GM18517 (cell line): ENCODE measurements around the gene KIAA0319L.
"Not testable (repeated sequence)": the region's sequence is repeated elsewhere in the genome, so short reads cannot be mapped to it uniquely, and the experiment has no call there.

ENCODE experiments used
- ATAC-seq: cut with Tn5 transposase; IDR thresholded peaks from one replicate; pipeline ENCODE4 v1.9.1; 2021; ENCODE audit warnings: mild to moderate bottlenecking, moderate library complexity; ENCODE audit not compliant: unreplicated experiment

Gene KIAA0319L

DNA sequence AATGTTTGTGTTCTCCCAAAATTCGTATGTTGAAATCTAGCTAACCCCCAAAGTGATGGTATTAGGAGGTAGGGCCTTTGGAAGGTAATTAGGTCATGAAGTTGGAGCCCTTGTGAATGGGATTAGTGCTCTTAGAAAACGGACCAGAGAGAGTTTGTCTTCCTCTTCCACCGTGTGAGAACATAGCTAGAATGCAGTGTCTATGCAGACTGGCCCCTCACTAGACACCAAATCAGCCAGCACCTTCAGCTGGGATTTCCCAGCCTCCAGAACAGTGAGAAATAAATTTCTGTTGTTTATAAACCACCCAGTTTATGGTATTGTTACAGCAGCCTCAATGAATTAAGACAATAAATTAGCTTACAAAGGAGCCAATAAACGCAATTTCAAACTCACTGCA lies 58.0 kb downstream of the KIAA0319L start:
- ATAC-seq, result no peak

DNA sequence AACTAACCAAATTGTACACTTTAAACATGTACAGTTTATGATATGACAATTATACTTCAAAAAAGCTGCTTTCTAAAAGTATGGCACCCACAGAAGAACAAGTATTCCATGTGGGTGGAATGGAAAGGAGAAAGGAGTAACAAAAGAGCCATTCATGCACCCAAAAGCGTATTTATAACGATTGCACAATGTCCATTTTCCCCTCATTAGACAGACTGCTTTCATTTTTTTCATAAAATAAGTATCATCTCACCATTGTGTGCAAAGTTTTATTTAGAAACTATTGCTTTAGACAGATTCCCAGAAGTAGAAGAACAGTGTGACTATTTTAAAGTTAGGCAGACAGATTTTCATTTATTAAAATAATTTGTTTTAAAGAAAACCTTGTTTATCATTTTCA lies 59.6 kb downstream of the KIAA0319L start:
- ATAC-seq, result no peak

DNA sequence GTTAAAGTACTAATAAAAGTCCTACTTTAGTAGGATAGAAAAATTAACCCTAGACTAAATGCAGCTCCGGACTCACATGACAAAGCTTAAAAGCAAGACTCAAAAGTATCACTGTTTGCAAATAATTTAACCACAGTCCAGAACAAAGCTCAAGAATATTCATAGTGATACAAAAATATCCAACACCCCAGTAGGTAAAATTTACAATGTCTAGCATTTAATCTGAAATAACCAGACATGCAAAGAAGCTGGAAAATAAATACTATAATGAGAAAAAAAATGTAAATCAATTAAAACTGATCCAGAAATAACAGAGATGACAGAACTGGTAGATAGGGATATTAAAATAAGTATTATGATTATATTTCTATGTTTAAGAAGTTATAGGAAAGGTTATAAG lies 67.0 kb downstream of the KIAA0319L start:
- ATAC-seq, result no peak

DNA sequence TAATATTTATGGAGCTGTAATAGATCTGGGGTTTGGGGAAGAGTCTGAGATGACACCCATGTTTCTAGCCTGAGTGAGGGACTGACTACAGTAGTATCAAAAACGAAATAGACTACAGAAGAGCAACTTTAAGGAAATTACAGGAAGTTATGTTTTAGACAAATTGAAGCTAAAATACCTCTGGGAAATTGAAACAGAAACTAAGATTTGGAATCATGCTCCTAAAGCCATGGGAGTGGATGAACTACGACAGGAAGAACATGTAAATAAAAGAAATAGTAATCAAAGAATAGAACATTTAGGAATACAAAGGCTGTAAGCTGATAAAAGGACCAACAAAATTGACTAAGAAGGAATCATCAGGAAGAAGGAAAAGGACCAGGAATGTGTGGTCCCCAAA lies 68.9 kb downstream of the KIAA0319L start:
- ATAC-seq, result no peak

GRCh38 chr1:35486858-35487408 lies 70.3 kb downstream of the KIAA0319L start:
- ATAC-seq, result no peak

DNA sequence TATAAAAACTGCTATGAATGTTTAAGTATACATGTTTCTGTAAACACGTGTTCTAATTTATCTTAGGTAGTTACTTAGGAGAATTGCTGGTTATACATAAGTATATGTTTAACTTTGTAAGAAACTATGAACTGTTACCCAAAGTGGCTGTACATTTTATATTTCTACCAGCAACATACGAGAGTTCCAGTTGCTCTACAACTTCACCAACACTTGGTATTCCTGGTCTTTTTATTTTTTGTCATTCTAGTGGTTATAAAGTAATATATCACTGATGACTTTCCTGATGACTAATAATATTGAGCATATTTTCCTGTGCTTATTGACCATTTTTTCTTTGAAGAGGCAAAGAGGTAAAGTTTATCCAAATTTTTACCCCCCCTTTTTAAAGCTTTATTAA lies 76.0 kb downstream of the KIAA0319L start:
- no peak for ATAC-seq

- no peak for ATAC-seq
Observed at GRCh38 chr1:35477870-35478269, 79.3 kb downstream of the KIAA0319L start.

DNA sequence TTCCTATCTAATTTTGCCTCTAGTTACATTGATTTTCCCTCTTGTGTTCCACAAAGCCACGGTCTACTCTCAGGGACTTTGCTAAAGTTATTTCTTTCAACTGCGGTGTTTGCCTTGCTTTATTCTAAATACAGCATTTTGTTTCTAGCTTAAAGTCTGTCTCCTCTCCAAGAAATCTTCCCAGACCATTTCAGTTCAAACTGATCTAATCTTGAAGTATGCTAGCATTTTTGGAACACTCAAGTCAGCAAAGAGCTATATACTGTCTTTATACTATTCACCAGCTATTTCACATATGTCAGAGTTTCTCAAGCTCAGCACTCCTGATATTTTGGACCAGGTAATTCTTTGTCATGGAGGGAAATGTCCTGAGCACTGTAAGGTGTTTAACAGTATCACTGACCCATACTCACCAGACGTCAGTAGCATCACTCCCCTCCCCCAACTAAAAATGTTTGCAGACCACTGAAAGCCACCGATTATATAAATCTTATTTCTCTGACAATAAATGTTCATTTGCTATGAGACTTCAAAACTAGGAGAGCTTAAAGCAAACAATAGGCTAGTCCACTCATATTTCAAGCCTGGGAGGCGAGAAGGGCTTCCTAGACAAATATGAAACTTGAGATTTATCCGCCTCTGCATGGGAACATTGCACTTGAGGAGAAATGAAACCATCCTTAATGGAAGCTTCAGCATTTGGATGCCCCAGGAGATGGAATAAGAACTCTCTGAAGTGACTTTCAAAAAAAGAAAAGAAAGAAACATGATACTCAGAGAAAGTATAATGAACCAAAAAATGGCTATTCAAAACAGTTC lies 81.1 kb downstream of the KIAA0319L start:
- no peak for ATAC-seq

- no peak for ATAC-seq
Observed at GRCh38 chr1:35475356-35475755, 81.8 kb downstream of the KIAA0319L start.

- ATAC-seq, result not testable (repeated sequence)
Observed at GRCh38 chr1:35473216-35473615, 84.0 kb downstream of the KIAA0319L start.

DNA sequence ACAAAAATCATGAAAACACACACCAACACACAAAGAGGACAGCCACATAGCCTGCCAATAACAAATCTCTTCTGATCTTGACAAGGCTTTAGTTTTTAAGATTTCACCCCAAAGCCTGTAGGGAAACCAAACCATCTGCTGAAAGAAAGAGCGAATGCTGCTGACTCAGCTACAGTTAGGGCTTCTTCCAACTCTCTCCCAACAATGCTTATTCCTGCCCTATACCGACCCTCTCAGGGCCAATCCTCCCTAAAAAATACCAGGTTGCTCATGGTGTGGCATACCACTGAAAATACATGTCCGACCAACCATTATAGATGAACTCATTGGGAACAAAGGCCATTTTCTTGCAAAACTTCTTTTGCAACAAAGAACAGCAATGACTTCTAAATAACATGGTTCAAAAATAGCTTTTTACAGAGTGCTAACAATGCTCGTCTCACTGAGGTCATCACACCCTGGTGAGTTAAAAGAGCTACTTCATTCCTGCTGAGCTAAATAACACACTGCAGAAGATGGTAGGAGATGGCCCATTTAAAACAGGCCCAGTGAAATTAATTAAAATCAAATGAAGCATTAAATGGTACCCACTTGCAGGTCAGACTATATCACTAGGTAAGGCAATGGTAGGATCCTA lies 86.1 kb downstream of the KIAA0319L start:
- no peak for ATAC-seq

GRCh38 chr1:35466120-35466519 lies 91.1 kb downstream of the KIAA0319L start:
- ATAC-seq, result no peak

DNA sequence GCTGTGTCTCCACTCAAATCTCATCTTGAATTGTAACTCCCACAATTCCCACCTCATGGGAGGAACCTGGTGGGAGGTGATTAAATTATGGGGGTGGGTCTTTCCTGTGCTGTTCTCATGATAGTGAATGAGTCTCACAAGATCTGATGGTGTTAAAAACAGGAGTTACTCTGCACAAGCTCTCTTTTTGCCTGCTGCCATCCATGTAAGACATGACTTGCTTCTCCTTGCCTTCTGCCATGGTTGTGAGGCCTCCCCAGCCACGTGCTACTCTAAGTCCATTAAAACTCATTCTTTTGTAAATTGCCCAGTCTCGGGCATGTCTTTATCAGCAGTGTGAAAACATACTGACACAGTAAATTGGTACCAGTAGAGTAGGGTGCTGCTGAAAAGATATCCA lies 93.5 kb downstream of the KIAA0319L start:
- not testable (repeated sequence) for ATAC-seq

- ATAC-seq, result no peak
Observed at GRCh38 chr1:35463232-35463631, 94.0 kb downstream of the KIAA0319L start.

DNA sequence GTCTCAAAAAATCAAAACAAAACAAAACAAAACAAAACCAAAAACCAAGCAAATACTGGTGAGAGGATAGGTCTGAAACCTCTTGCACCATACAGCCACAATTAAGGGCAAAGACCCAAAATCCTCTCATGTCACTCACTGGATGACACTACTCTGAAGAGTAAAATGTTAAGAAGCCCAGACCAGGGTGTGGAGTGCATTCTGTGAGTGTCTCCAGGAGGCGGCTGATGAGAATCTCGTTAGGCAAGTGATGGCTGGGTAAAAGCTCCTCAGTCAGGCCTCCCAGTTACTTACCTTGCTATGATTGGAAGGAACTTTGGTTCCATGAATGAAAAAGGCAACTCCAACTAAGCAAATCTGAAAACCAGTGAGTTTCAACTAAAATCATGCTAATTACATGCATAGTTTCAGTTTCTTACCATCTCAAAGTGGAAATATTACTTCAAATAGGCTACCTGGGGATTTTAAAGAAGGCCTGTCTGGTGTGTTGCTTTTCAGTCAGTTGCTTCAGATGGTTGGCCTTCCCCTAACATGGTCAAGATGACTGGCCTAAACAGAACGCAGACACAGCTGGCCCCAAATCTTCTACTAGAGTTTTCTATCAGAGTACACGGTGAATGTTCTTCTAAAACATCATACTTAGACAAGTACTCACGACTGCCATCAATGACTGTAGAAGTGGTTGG lies 95.1 kb downstream of the KIAA0319L start:
- no peak for ATAC-seq

DNA sequence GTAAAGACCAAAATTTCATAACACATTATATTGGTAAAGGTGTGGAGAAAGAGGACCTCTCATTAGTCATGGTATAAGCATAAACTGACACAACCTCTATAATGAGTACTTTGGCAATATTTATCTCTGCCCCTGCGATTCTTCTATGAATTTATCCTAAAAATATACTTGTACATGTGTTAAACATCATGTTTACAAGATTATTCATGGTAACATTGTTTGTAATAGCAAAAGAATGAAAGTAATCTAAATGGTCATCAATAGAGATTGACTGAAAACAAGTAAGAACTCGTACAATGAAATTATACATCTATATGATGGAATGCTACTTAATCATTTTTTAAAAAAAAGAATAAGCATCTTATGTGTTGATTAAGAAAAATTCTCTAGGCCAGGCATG lies 96.4 kb downstream of the KIAA0319L start:
- no peak for ATAC-seq

DNA sequence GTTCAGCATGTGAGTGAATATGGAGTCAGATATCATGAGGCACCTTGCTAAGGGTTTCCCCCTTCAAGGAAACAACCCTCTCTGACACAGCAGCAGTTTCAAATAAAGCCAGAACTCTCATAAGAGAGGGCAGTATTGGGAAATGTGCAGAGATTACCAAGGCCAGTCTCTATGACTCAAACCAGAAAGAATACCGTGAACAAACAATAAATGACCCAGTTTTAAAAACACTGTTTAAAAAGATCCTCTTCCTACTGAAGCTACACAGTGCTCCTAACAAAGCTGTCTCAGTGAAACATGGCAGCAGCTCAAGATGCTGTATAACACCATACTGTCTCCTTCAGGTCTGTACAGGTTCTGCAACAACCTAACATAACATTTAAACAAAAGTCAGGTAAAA lies 102.6 kb downstream of the KIAA0319L start:
- ATAC-seq, result no peak

DNA sequence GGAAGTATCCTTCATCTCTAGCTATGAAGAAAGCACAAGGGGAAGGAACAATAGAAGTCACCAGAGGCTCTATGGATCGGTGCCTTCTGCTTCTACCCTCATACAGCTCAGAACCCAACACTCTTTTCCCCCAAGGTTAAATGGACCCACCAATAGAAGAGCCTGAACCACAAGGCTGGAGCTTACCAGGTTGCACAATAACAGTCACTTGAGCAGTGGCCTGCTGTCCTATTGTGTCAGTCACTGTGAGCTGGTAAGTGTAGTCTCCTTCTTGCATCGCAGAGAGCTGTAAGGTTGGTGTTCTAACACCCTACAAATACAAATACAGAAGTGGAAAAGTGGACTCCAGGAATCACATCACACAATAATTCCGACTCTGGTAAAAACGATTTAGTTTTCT lies 103.0 kb downstream of the KIAA0319L start:
- ATAC-seq, result no peak

DNA sequence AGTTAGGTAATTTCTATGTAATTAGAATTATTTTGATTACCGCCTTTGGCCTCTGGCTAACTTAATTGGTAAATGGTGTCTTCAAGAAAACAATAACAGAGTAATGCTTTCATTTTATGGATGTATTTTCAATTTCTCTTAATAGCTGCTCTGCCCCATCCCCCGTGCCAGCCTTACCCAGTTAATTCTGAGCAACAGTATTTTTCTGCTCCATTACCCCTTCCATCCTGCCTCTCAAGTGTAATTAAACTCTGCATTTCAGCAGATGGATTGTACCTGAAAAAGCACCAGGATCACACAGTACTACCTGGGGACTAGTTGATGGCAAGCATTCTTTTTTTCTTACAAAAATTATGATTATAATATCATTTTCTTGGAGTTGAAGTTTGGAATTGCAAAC lies 104.2 kb downstream of the KIAA0319L start:
- ATAC-seq, result no peak

- ATAC-seq, result no peak
Observed at GRCh38 chr1:35452106-35452774, 105.0 kb downstream of the KIAA0319L start.

GRCh38 chr1:35451125-35451528 lies 106.1 kb downstream of the KIAA0319L start:
- ATAC-seq, result no peak
